Adrenal gland (tissue), 5 donors: ENCODE measurements around the gene ZBP1.

Experiments
- POLR2A ChIP-seq, 2 donors: fragments of 450-650 bp; IDR thresholded peaks; one replicate each; pipeline ENCODE4 v1.6.1; 2017; ENCODE audit warnings: antibody characterized with exemption in 2 of 2, mild to moderate bottlenecking in 2 of 2, moderate library complexity in 1 of 2
- TF ChIP-seq, protein P1 (sequence below), 6 experiments: fragments of 450-650 bp in 4 of 6; fragments of 200-600 bp in 2 of 6; sonication (generic) in 1 of 6; IDR thresholded peaks; 1 replicate in 5 of 6; 2 replicates in 1 of 6; pipeline versions ENCODE4 v1.5.1 to v1.8.0; 2016 to 2021; ENCODE audit warnings: antibody characterized with exemption in 6 of 6, mild to moderate bottlenecking in 2 of 6, moderate library complexity in 1 of 6
- donor health status: DM: no; HTN: no; CAD: no.

GRCh38 chr20:57566399-57566798, 53.8 kb downstream of the ZBP1 start:
- TF ChIP-seq, protein P1, sequence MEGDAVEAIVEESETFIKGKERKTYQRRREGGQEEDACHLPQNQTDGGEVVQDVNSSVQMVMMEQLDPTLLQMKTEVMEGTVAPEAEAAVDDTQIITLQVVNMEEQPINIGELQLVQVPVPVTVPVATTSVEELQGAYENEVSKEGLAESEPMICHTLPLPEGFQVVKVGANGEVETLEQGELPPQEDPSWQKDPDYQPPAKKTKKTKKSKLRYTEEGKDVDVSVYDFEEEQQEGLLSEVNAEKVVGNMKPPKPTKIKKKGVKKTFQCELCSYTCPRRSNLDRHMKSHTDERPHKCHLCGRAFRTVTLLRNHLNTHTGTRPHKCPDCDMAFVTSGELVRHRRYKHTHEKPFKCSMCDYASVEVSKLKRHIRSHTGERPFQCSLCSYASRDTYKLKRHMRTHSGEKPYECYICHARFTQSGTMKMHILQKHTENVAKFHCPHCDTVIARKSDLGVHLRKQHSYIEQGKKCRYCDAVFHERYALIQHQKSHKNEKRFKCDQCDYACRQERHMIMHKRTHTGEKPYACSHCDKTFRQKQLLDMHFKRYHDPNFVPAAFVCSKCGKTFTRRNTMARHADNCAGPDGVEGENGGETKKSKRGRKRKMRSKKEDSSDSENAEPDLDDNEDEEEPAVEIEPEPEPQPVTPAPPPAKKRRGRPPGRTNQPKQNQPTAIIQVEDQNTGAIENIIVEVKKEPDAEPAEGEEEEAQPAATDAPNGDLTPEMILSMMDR (IDR thresholded peaks at IDR 0.05), result no peak
- no peak for TF ChIP-seq POLR2A (IDR thresholded peaks at IDR 0.05)
